SH-SY5Y (cell line): ENCODE results near the gene SPR.

Source experiments
- GATA2 ChIP-seq: IDR thresholded peaks from 2 replicates; pipeline ENCODE4 v1.6.1; 2011; ENCODE audit warnings: mild to moderate bottlenecking, low read depth, low read length
- GATA3 ChIP-seq: IDR thresholded peaks from 2 replicates; pipeline ENCODE4 v1.6.1; 2011; ENCODE audit warnings: low read depth, mild to moderate bottlenecking, low read length, moderate library complexity

GRCh38 chr2:72847534-72848315, 39.5 kb upstream of the SPR start:
- TF ChIP-seq GATA3: no peak
- TF ChIP-seq GATA2: no peak
